MM.1S (cell line): ENCODE results near the gene SMC1B.

Experiments used
- EZH2 ChIP-seq: fragments of 300-600 bp; sonication (generic); optimal IDR thresholded peaks from 2 replicates; pipeline ENCODE3; 2017; ENCODE audit warnings: low read depth, mild to moderate bottlenecking, antibody characterized with exemption, low read length, mixed read lengths
- EZH2phosphoT487 ChIP-seq: fragments of 300-600 bp; sonication (generic); IDR thresholded peaks from 2 replicates; pipeline ENCODE4 v1.6.1; 2018; ENCODE audit warnings: antibody characterized with exemption, low read length
- TF ChIP-seq, protein P1 (sequence below): fragments of 300-600 bp; sonication (generic); IDR thresholded peaks from 2 replicates; pipeline ENCODE4 v1.5.1; 2016; ENCODE audit warnings: antibody characterized with exemption, low read length, mixed read lengths

DNA sequence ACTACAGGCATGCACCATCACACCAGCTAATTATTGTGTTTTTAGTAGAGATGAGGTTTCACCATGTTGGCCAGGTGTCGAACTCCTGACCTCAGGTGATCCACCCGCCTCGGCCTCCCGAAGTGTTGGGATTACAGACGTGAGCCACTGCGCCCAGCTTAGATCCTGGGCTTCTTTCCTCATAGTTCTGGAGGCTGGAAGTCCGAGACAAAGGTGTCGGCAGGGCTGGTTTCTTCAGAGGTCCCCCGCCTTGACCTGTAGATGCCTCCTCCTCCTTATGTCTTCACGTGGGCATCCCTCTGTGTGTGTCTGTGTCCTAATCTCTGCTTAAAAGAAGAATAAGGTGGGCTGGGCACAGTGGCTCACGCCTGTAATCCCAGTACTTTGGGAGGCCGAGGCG, 45.1 kb upstream of the SMC1B start:
- TF ChIP-seq, protein P1, sequence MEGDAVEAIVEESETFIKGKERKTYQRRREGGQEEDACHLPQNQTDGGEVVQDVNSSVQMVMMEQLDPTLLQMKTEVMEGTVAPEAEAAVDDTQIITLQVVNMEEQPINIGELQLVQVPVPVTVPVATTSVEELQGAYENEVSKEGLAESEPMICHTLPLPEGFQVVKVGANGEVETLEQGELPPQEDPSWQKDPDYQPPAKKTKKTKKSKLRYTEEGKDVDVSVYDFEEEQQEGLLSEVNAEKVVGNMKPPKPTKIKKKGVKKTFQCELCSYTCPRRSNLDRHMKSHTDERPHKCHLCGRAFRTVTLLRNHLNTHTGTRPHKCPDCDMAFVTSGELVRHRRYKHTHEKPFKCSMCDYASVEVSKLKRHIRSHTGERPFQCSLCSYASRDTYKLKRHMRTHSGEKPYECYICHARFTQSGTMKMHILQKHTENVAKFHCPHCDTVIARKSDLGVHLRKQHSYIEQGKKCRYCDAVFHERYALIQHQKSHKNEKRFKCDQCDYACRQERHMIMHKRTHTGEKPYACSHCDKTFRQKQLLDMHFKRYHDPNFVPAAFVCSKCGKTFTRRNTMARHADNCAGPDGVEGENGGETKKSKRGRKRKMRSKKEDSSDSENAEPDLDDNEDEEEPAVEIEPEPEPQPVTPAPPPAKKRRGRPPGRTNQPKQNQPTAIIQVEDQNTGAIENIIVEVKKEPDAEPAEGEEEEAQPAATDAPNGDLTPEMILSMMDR, result no peak
- TF ChIP-seq EZH2phosphoT487, result no peak
- no peak for TF ChIP-seq EZH2
